Midbrain (tissue), 1 donor: ENCODE results near the gene PRR33.
"Not testable (repeated sequence)": the region's sequence is repeated elsewhere in the genome, so short reads cannot be mapped to it uniquely, and the experiment has no call there.

Experiments used
- DNase-seq: peaks from one replicate; lab custom pipeline; 2025; lab: John Stamatoyannopoulos, UW

PRR33 gene

GRCh38 chr11:1891831-1892115 lies at the start of gene PRR33:
TSS of gene PRR33 (minus strand) at chr11:1891895. CDS start at chr11:1890584, 1,311 bp downstream.
- no peak for DNase-seq

GRCh38 chr11:1939788-1940187 lies 48.1 kb upstream of the PRR33 start:
- DNase-seq, result not testable (repeated sequence)

- no peak for DNase-seq
Observed at GRCh38 chr11:1939006-1939625, 47.4 kb upstream of the PRR33 start.

GRCh38 chr11:1938343-1939005 lies 46.8 kb upstream of the PRR33 start:
- no peak for DNase-seq

- DNase-seq, result no peak
Observed at GRCh38 chr11:1937616-1938342, 46.1 kb upstream of the PRR33 start.

- DNase-seq, result no peak
Observed at GRCh38 chr11:1936781-1937615, 45.3 kb upstream of the PRR33 start.

- no peak for DNase-seq
Observed at GRCh38 chr11:1936072-1936780, 44.5 kb upstream of the PRR33 start.

GRCh38 chr11:1935156-1936071 lies 43.7 kb upstream of the PRR33 start:
- no peak for DNase-seq

GRCh38 chr11:1934335-1935155 lies 42.9 kb upstream of the PRR33 start:
- no peak for DNase-seq

- DNase-seq, result no peak
Observed at GRCh38 chr11:1933416-1934334, 42.0 kb upstream of the PRR33 start.

- no peak for DNase-seq
Observed at GRCh38 chr11:1932681-1933080, 41.0 kb upstream of the PRR33 start.

- DNase-seq, result no peak
Observed at GRCh38 chr11:1932105-1932480, 40.4 kb upstream of the PRR33 start.

GRCh38 chr11:1931341-1932104 lies 39.8 kb upstream of the PRR33 start:
- no peak for DNase-seq

- no peak for DNase-seq
Observed at GRCh38 chr11:1930462-1930830, 38.8 kb upstream of the PRR33 start.

GRCh38 chr11:1929621-1930461 lies 38.1 kb upstream of the PRR33 start:
- DNase-seq, result no peak

GRCh38 chr11:1928891-1929541 lies 37.3 kb upstream of the PRR33 start:
- DNase-seq, result no peak

GRCh38 chr11:1928470-1928890 lies 36.8 kb upstream of the PRR33 start:
- no peak for DNase-seq
